GM23338 (cell line): Measurements from ENCODE around the gene ME3. TPM values are rescaled to one million over a fixed set of nuclear protein-coding genes. Genes with fewer than 3 reads are reported as not detected.

Experiments
- ATAC-seq: fragments of 200-7000 bp; cut with Tn5 transposase; 3 replicates; pipeline ENCODE4 v1.9.1; 2020
- DNase-seq: peaks from one replicate; pipeline ENCODE4 v3.0.0-alpha.2; 2015; ENCODE audit warnings: low spot score
- H2AFZ ChIP-seq: fragments of 200-600 bp; sonication (generic); 2 replicates; pipeline ENCODE4 v1.8.0; 2016; ENCODE audit warnings: antibody characterized with exemption, mild to moderate bottlenecking, moderate library complexity
- H3F3A ChIP-seq: fragments of 200-600 bp; sonication (generic); replicated peaks from 2 replicates; pipeline ENCODE4 v1.8.0; 2017; ENCODE audit warnings: antibody characterized with exemption, mixed run types, low read depth
- H3K27ac ChIP-seq: fragments of 200-600 bp; sonication (generic); 2 replicates; pipeline ENCODE4 v1.6.1; 2016; ENCODE audit warnings: low read depth
- H3K27me3 ChIP-seq: fragments of 200-600 bp; sonication (generic); 2 replicates; pipeline ENCODE4 v1.8.0; 2016; ENCODE audit warnings: mild to moderate bottlenecking, mixed run types, moderate library complexity; ENCODE audit not compliant: insufficient read depth
- H3K36me3 ChIP-seq: fragments of 200-600 bp; sonication (generic); 2 replicates; pipeline ENCODE4 v1.8.0; 2016; ENCODE audit warnings: mild to moderate bottlenecking; ENCODE audit not compliant: insufficient read depth
- H3K4me1 ChIP-seq: fragments of 200-600 bp; sonication (generic); 2 replicates; pipeline ENCODE4 v1.8.0; 2016; ENCODE audit warnings: mild to moderate bottlenecking, moderate library complexity; ENCODE audit not compliant: insufficient read depth
- H3K4me2 ChIP-seq: fragments of 200-600 bp; sonication (generic); 2 replicates; pipeline ENCODE4 v1.7.1; 2017; ENCODE audit warnings: mixed run types
- H3K4me3 ChIP-seq: fragments of 200-600 bp; sonication (generic); 2 replicates; pipeline ENCODE4 v1.6.1; 2016; ENCODE audit warnings: mixed run types
- H3K79me2 ChIP-seq: fragments of 200-600 bp; sonication (generic); replicated peaks from 2 replicates; pipeline ENCODE4 v1.8.0; 2017; ENCODE audit warnings: mild to moderate bottlenecking; ENCODE audit not compliant: insufficient read depth
- H3K9me2 ChIP-seq: fragments of 200-600 bp; sonication (generic); 2 replicates; pipeline ENCODE4 v1.8.0; 2017; ENCODE audit not compliant: insufficient read depth
- H4K20me1 ChIP-seq: fragments of 200-600 bp; sonication (generic); replicated peaks from 2 replicates; pipeline ENCODE4 v1.8.0; 2017; ENCODE audit warnings: mild to moderate bottlenecking; ENCODE audit not compliant: insufficient read depth
- H3K27ac Mint-ChIP-seq: 2 replicates; pipeline ENCODE4 v1.8.0; 2020; ENCODE audit warnings: inconsistent platforms, mild to moderate bottlenecking, moderate library complexity, mixed read lengths
- H3K27me3 Mint-ChIP-seq: 3 replicates; pipeline ENCODE4 v1.8.0; 2022; ENCODE audit warnings: low read depth, mild to moderate bottlenecking, moderate library complexity, mixed read lengths, inconsistent platforms; ENCODE audit not compliant: insufficient read depth, poor library complexity
- H3K36me3 Mint-ChIP-seq: 3 replicates; pipeline ENCODE4 v1.8.0; 2021; ENCODE audit warnings: low read depth, mild to moderate bottlenecking, inconsistent platforms, moderate library complexity, mixed read lengths
- H3K4me1 Mint-ChIP-seq: 3 replicates; pipeline ENCODE4 v1.8.0; 2020; ENCODE audit warnings: mild to moderate bottlenecking, inconsistent platforms, mixed read lengths
- H3K4me3 Mint-ChIP-seq: 3 replicates; pipeline ENCODE4 v1.8.0; 2021; ENCODE audit warnings: moderate library complexity, mild to moderate bottlenecking, inconsistent platforms, mixed read lengths
- H3K9me3 Mint-ChIP-seq: 3 replicates; pipeline ENCODE4 v1.8.0; 2020; ENCODE audit warnings: moderate library complexity, mild to moderate bottlenecking, inconsistent platforms, mixed read lengths
- CREB1 ChIP-seq: fragments of 250-450 bp; sonication (Bioruptor Pico); IDR thresholded peaks from 2 replicates; pipeline ENCODE4 v1.5.0; 2020; ENCODE audit warnings: low read depth, mild to moderate bottlenecking, moderate library complexity
- CTCF ChIP-seq, 2 experiments: fragments of 200-600 bp in 1 of 2; sonication (generic) in 1 of 2; conservative IDR thresholded peaks; 2 replicates each; pipeline versions ENCODE4 v1.5.1 to v1.6.1; 2016 to 2017; ENCODE audit warnings: antibody characterized with exemption in 2 of 2, low read depth in 2 of 2, mild to moderate bottlenecking in 2 of 2, moderate library complexity in 1 of 2
- ETS1 ChIP-seq: IDR thresholded peaks from 2 replicates; pipeline ENCODE4 v1.6.1; 2016; ENCODE audit warnings: antibody characterized with exemption
- EZH2 ChIP-seq: fragments of 200-600 bp; sonication (generic); IDR thresholded peaks from one replicate; pipeline ENCODE4 v1.8.0; 2017; ENCODE audit warnings: antibody characterized with exemption, mild to moderate bottlenecking, low read depth; ENCODE audit not compliant: unreplicated experiment
- JUNB ChIP-seq: IDR thresholded peaks from one replicate; pipeline ENCODE4 v1.6.1; 2016; ENCODE audit warnings: antibody characterized with exemption; ENCODE audit not compliant: unreplicated experiment
- NANOG ChIP-seq: IDR thresholded peaks from 2 replicates; pipeline ENCODE4 v1.6.1; 2016; ENCODE audit warnings: antibody characterized with exemption, borderline replicate concordance
- POLR2AphosphoS5 ChIP-seq: IDR thresholded peaks from 2 replicates; pipeline ENCODE4 v1.6.1; 2016; ENCODE audit warnings: antibody characterized with exemption, low read depth
- REST ChIP-seq: IDR thresholded peaks from one replicate; pipeline ENCODE4 v1.6.1; 2018; ENCODE audit warnings: antibody characterized with exemption; ENCODE audit not compliant: unreplicated experiment
- STAT1 ChIP-seq: IDR thresholded peaks from one replicate; pipeline ENCODE4 v1.6.1; 2016; ENCODE audit warnings: antibody characterized with exemption; ENCODE audit not compliant: unreplicated experiment
- ZNF114 ChIP-seq: fragments of 250-450 bp; sonication (Bioruptor Pico); IDR thresholded peaks from 2 replicates; pipeline ENCODE4 v1.5.0; 2020; ENCODE audit warnings: mild to moderate bottlenecking, moderate library complexity
- ZNF331 ChIP-seq: fragments of 250-450 bp; sonication (Bioruptor Pico); IDR thresholded peaks from 2 replicates; pipeline ENCODE4 v1.5.0; 2020; ENCODE audit warnings: low read depth, mild to moderate bottlenecking, moderate library complexity
- polyA plus RNA-seq: library from polyadenylated mRNA; unstranded; fragments of >200 nt; fragmentation: Nextera tagmentation; extraction: Ambion mirVana; gene quantifications from 2 replicates; pipeline ENCODE4 v1.2.1, GENCODE V29; 2016
- total RNA-seq: library from RNA; depleted of rRNA; stranded (reverse); fragments of >200 nt; shearing (Covaris generic); gene quantifications from 2 replicates; pipeline ENCODE4 v1.2.3, GENCODE V29; 2014

ME3 gene
- total and polyA plus RNA-seq, 2 experiments from 2014 or later = 1.3 to 4.0 TPM

DNA sequence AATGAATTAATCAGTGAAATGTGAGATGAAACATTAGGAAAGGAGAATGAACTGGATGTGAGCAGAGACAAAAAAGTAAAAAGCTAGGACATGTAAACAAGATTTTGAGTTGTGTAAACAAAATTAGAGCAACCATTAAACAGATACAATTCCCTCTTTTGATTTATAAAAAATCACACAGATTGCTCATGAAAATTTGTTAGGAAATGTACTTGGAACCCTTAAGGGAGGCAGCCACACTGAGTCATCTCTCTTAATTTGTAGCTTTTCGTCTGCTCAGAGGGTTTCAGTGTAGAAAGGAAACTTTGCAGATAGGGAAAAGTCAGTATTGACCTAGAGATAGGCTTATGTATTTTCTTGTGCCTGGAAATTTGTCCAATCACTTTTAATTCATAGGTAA, 49.6 kb upstream of the ME3 start (continued):
- TF ChIP-seq ZNF114 (CRISPR knock-in tag) (no peak), STAT1 (no peak), REST (no peak), NANOG (no peak), ETS1 (no peak), ZNF331 (CRISPR knock-in tag) (no peak)

DNA sequence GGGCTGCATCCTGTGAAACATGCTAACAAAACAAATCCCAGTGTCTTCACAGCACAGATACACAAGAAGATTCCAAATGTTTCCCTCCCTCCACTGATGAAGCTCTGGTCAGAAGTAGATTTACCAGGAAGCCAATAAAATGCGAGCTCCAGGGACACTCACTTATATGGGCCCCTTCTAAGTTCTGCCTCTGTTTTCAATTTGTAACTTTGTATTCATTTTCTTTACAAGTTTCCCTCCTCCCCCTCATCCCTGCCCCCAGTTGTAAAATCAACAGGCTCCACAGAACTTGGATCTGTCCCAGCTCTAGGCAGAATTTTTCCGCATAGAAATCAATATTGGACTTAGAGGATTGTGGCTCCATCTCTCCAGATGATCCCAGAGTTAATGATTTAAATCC, 48.1 kb upstream of the ME3 start:
- H3K9me2 ChIP-seq = peaks cover 3% of the 10 kb centered on the region; the same call in 1 of the 2 replicates
- H3K4me3 ChIP-seq = no peak overlapping the region
- ATAC-seq (no peak), DNase-seq (no peak)
- no peak overlapping the region for H3K4me2 ChIP-seq
- Mint-ChIP-seq H3K36me3 (no peaks in the 10 kb centered on the region), H3K4me1 (no peaks in the 10 kb centered on the region), H3K9me3 (peaks cover 13% of the 10 kb centered on the region; the same call in 2 of the 3 replicates), H3K27me3 (no peaks in the 10 kb centered on the region), H3K27ac (no peak overlapping the region), H3K4me3 (no peak overlapping the region)
- no peak overlapping the region for H3K27ac ChIP-seq
- H4K20me1 ChIP-seq = no peaks in the 10 kb centered on the region
- H3K4me1 ChIP-seq = 0 out of 2 replicates have a peak, but pooled peaks cover under 1% of the 10 kb centered on the region
- no peak overlapping the region for H2AFZ ChIP-seq
- H3K27me3 ChIP-seq = no peaks in the 10 kb centered on the region
- H3K79me2 ChIP-seq = no peaks in the 10 kb centered on the region
- H3F3A ChIP-seq = no peaks in the 10 kb centered on the region
- H3K36me3 ChIP-seq = no peaks in the 10 kb centered on the region
- TF ChIP-seq REST (no peak), EZH2 (no peak), NANOG (no peak), ZNF114 (CRISPR knock-in tag) (no peak), ETS1 (no peak), STAT1 (no peak), ZNF331 (CRISPR knock-in tag) (no peak), JUNB (no peak), CTCF (conservative IDR thresholded peaks at IDR 0.05; ENCODE audit: low read depth in 2 of 2) (no peak), CREB1 (CRISPR knock-in tag) (no peak), POLR2AphosphoS5 (no peak)
